MCF 10A (cell line): Measurements from ENCODE around the gene BASP1. TPM values are rescaled to one million over a fixed set of nuclear protein-coding genes. Genes with fewer than 3 reads are reported as not detected.

Experiments
- BruUV-seq: library from RNA; stranded (reverse); fragments of 400-500 nt; replicated peaks from 2 replicates; lab custom pipeline; 2021; lab: Mats Ljungman, UMichigan
- CTCF ChIA-PET: fragments of 300-600 bp; sonication (Branson Sonifier 250); formaldehyde crosslinking; extraction: SDS; loops from one replicate; lab custom pipeline; 2021; ENCODE audit warnings: antibody characterized with exemption, inconsistent platforms; lab: Yijun Ruan, JAX
- POLR2A ChIA-PET: fragments of 300-600, 350-650 bp; sonication (Branson Sonifier 250); formaldehyde crosslinking; extraction: SDS; loops from one replicate; lab custom pipeline; 2020; ENCODE audit warnings: antibody characterized with exemption, inconsistent platforms; lab: Yijun Ruan, JAX
- DNase-seq: peaks from one replicate; pipeline ENCODE4 v3.0.0-alpha.2; 2018; ENCODE audit not compliant: unreplicated experiment
- H3K27ac Mint-ChIP-seq: one replicate; pipeline ENCODE4 v1.8.0; 2022; ENCODE audit warnings: mild to moderate bottlenecking, low read depth, mixed read lengths; ENCODE audit not compliant: unreplicated experiment
- H3K27me3 Mint-ChIP-seq: one replicate; pipeline ENCODE4 v1.8.0; 2022; ENCODE audit warnings: mixed read lengths; ENCODE audit not compliant: insufficient read depth, unreplicated experiment
- H3K36me3 Mint-ChIP-seq: one replicate; pipeline ENCODE4 v1.8.0; 2022; ENCODE audit warnings: mild to moderate bottlenecking, moderate library complexity, mixed read lengths; ENCODE audit not compliant: insufficient read depth, unreplicated experiment
- H3K4me1 Mint-ChIP-seq: one replicate; pipeline ENCODE4 v1.8.0; 2022; ENCODE audit warnings: mixed read lengths; ENCODE audit not compliant: insufficient read depth, unreplicated experiment
- H3K4me3 Mint-ChIP-seq: one replicate; pipeline ENCODE4 v1.8.0; 2022; ENCODE audit warnings: mild to moderate bottlenecking, moderate library complexity, mixed read lengths; ENCODE audit not compliant: unreplicated experiment
- H3K9me3 Mint-ChIP-seq: one replicate; pipeline ENCODE4 v1.8.0; 2022; ENCODE audit warnings: mixed read lengths; ENCODE audit not compliant: unreplicated experiment
- CTCF ChIP-seq: fragments of 200-600 bp; IDR thresholded peaks from one replicate; pipeline ENCODE4 v1.8.0; 2022; ENCODE audit warnings: antibody characterized with exemption, mild to moderate bottlenecking; ENCODE audit not compliant: unreplicated experiment
- intact Hi-C: fragments of 100-400 bp; cut with micrococcal nuclease; formaldehyde crosslinking; loops from 2 replicates; pipeline ENCODE4 v1.14.1; 2022
- total RNA-seq: library from RNA; stranded (reverse); gene quantifications from 2 replicates; pipeline ENCODE4 v1.2.3, GENCODE V29; 2022

BASP1 gene
- total RNA-seq, 1 experiment from 2014 or later = 84.5 TPM

- no peak for DNase-seq
- no peak overlapping the region for H3K4me3 Mint-ChIP-seq
- intact Hi-C loops = no loop called here
- H3K27ac Mint-ChIP-seq = no peak overlapping the region
- BruUV-seq = no TSS peak
- H3K27me3 Mint-ChIP-seq = no peaks in the 10 kb centered on the region
- ChIA-PET CTCF (no interaction called here), POLR2A (interaction anchor here (0.6 kb wide), 1 partner anchor 958 kb away, joined by 3 read pairs; no protein-coding TSS in a partner anchor)
- TF ChIP-seq CTCF = no peak
- H3K4me1 Mint-ChIP-seq = no peaks in the 10 kb centered on the region
- H3K36me3 Mint-ChIP-seq = no peaks in the 10 kb centered on the region
- H3K9me3 Mint-ChIP-seq = peaks cover 14% of the 10 kb centered on the region
Measured at GRCh38 chr5:17292434-17293015, 75.1 kb downstream of the BASP1 start.

GRCh38 chr5:17294639-17295311 lies 77.3 kb downstream of the BASP1 start:
- Mint-ChIP-seq H3K36me3 (no peaks in the 10 kb centered on the region), H3K9me3 (no peaks in the 10 kb centered on the region), H3K27ac (no peak overlapping the region), H3K27me3 (no peaks in the 10 kb centered on the region), H3K4me1 (no peaks in the 10 kb centered on the region), H3K4me3 (no peak overlapping the region)
- BruUV-seq = no TSS peak
- intact Hi-C loops = no loop called here
- CTCF ChIA-PET = interaction anchor here (0.6 kb wide), 1 partner anchor 579 kb away, joined by 6 read pairs; no protein-coding TSS in a partner anchor
- no peak for DNase-seq
- POLR2A ChIA-PET = no interaction called here
- no peak for TF ChIP-seq CTCF

- intact Hi-C loops = no loop called here
- ChIA-PET CTCF (interaction anchor here (0.6 kb wide), 1 partner anchor 578 kb away, joined by 6 read pairs; no protein-coding TSS in a partner anchor), POLR2A (no interaction called here)
Measured at GRCh38 chr5:17295671-17296070, 78.2 kb downstream of the BASP1 start.

More at GRCh38 chr5:17295671-17296070, 78.2 kb downstream of the BASP1 start:
- Mint-ChIP-seq H3K27me3 (no peaks in the 10 kb centered on the region), H3K9me3 (no peaks in the 10 kb centered on the region), H3K4me3 (no peak overlapping the region), H3K36me3 (no peaks in the 10 kb centered on the region), H3K27ac (no peak overlapping the region), H3K4me1 (no peaks in the 10 kb centered on the region)
- BruUV-seq = no TSS peak
- DNase-seq = no peak
- TF ChIP-seq CTCF = no peak
